Heart left ventricle (tissue), 13 donors: ENCODE results near the gene ZNF101.

Experiments used
- POLR2A ChIP-seq, 2 donors: fragments of 450-650 bp; IDR thresholded peaks; one replicate each; pipeline ENCODE4 v1.6.1; 2017; ENCODE audit warnings: antibody characterized with exemption in 2 of 2, mild to moderate bottlenecking in 2 of 2, moderate library complexity in 2 of 2
- TF ChIP-seq, protein P1 (sequence below), 12 donors: fragments of 200-600 bp; sonication (generic) in 4 of 12; IDR thresholded peaks; one replicate each; pipeline versions ENCODE4 v1.5.0 to v1.8.0; 2018 to 2022; ENCODE audit warnings: antibody characterized with exemption in 12 of 12, mild to moderate bottlenecking in 5 of 12
- donor health status: ischemic (EF 13 %, LVEDD 7.1; RV severe dilation, severe dysfunction).
- donor health status: DM: no; HTN: yes; CAD: no.
- donor health status: DM: no; HTN: no; CAD: no.
- donor health status: ischemic (EF 25% LVEDD 6.9; RV normal size, moderate dysfunction).
- donor health status: ischemic (EF 25% LVEDD 5.7; RV mildly dilated, moderate dysfunction).
- donor health status: ischemic (EF 35%, LVEDD 5.7; RV mildly dilated, moderate dysfunction).
- donor health status: nonischemic (EF 11% LVEDD 7.7; RV severe dilation, severe dysfunction).
- donor health status: DM: yes; HTN: yes; CAD: no.
- donor health status: PGD.
- donor health status: ischemic (EF 29% LVEDD 5.4; RV normal size, mild dysfunction).
- donor health status: nonischemic (EF 23%, LVEDD 6.1; RV moderate dilation, normal function).

DNA sequence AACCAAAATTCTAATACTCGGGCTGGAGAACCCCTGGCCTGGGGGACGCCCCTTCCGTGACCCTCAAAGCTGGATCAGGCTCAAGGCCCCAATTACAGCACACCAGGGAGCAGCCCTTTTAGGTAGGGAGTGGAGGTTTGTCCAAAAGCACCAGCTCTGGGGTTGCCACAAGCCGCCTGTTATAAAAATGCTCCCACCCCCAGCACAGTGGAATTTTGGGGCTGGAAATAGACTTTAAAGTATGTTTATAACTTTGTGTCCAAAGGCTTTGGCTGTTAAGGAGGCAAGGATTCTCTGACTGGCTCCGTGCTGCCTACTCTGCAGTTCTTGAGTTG, 24.6 kb upstream of the ZNF101 start:
- no peak for TF ChIP-seq POLR2A (IDR thresholded peaks at IDR 0.05)
- TF ChIP-seq, protein P1, sequence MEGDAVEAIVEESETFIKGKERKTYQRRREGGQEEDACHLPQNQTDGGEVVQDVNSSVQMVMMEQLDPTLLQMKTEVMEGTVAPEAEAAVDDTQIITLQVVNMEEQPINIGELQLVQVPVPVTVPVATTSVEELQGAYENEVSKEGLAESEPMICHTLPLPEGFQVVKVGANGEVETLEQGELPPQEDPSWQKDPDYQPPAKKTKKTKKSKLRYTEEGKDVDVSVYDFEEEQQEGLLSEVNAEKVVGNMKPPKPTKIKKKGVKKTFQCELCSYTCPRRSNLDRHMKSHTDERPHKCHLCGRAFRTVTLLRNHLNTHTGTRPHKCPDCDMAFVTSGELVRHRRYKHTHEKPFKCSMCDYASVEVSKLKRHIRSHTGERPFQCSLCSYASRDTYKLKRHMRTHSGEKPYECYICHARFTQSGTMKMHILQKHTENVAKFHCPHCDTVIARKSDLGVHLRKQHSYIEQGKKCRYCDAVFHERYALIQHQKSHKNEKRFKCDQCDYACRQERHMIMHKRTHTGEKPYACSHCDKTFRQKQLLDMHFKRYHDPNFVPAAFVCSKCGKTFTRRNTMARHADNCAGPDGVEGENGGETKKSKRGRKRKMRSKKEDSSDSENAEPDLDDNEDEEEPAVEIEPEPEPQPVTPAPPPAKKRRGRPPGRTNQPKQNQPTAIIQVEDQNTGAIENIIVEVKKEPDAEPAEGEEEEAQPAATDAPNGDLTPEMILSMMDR (IDR thresholded peaks at IDR 0.05): peak in 5 of 12 donors; percentile 8 to 43 (median 18)
